H1 (cell line): ENCODE results near the gene ITPR3.

ENCODE experiments used
- BRCA1 ChIP-seq: IDR thresholded peaks from 2 replicates; pipeline ENCODE4 v1.6.1; 2012; ENCODE audit warnings: low read depth, low read length, improper control_type of control experiment
- CREB1 ChIP-seq: IDR thresholded peaks from 2 replicates; pipeline ENCODE4 v1.6.1; 2012; ENCODE audit warnings: inconsistent platforms
- EZH2 ChIP-seq: fragments of 200-600 bp; sonication (generic); IDR thresholded peaks from 2 replicates; pipeline ENCODE4 v1.7.1; 2012; ENCODE audit warnings: low read depth, mild to moderate bottlenecking, moderate library complexity, low read length, inconsistent platforms; ENCODE audit not compliant: severe bottlenecking
- GABPA ChIP-seq: IDR thresholded peaks from 2 replicates; pipeline ENCODE4 v1.6.1; 2011; ENCODE audit warnings: mild to moderate bottlenecking, low read length, moderate library complexity, borderline replicate concordance; ENCODE audit not compliant: insufficient read depth
- HDAC2 ChIP-seq, 2 experiments: fragments of 300-600 bp in 1 of 2; sonication (generic) in 1 of 2; IDR thresholded peaks; 2 replicates each; pipeline ENCODE4 v1.6.1; 2011 to 2012; ENCODE audit warnings: low read depth in 2 of 2, low read length in 2 of 2, mild to moderate bottlenecking in 2 of 2, moderate library complexity in 2 of 2, borderline replicate concordance in 1 of 2, inconsistent platforms in 1 of 2
- MAFK ChIP-seq: IDR thresholded peaks from 2 replicates; pipeline ENCODE4 v1.6.1; 2012; ENCODE audit warnings: low read depth, mild to moderate bottlenecking, improper control_type of control experiment, low read length
- POLR2A ChIP-seq, 2 experiments: IDR thresholded peaks; 1 replicate in 1 of 2; 2 replicates in 1 of 2; pipeline ENCODE4 v1.6.1; 2011; ENCODE audit warnings: low read depth in 2 of 2, low read length in 2 of 2, mild to moderate bottlenecking in 2 of 2; ENCODE audit errors: control extremely low read depth in 1 of 2
- POLR2AphosphoS5 ChIP-seq: IDR thresholded peaks from 2 replicates; pipeline ENCODE4 v1.6.1; 2011; ENCODE audit warnings: low read depth, low read length
- RXRA ChIP-seq: IDR thresholded peaks from 2 replicates; pipeline ENCODE4 v1.6.1; 2011; ENCODE audit warnings: low read depth, mild to moderate bottlenecking, low read length, moderate library complexity; ENCODE audit not compliant: insufficient read depth
- SP1 ChIP-seq: IDR thresholded peaks from 2 replicates; pipeline ENCODE4 v1.6.1; 2011; ENCODE audit warnings: low read depth, low read length
- SRF ChIP-seq: IDR thresholded peaks from 2 replicates; pipeline ENCODE4 v1.6.1; 2011; ENCODE audit warnings: mild to moderate bottlenecking, low read depth, low read length, moderate library complexity
- TAF7 ChIP-seq: optimal IDR thresholded peaks from 2 replicates; pipeline ENCODE3; 2011; ENCODE audit warnings: low read depth, mild to moderate bottlenecking, inconsistent platforms, low read length, moderate library complexity, borderline replicate concordance
- TEAD4 ChIP-seq: IDR thresholded peaks from 2 replicates; pipeline ENCODE4 v1.6.1; 2012; ENCODE audit warnings: low read depth, low read length, inconsistent platforms, mixed read lengths
- TF ChIP-seq, protein P1 (sequence below), 3 experiments: IDR thresholded peaks; 1 replicate in 2 of 3; 2 replicates in 1 of 3; pipeline versions ENCODE4 v1.5.1 to v1.6.1; 2011; ENCODE audit warnings: low read length in 3 of 3, mild to moderate bottlenecking in 3 of 3, inconsistent platforms in 2 of 3, low read depth in 1 of 3, moderate library complexity in 1 of 3; ENCODE audit not compliant: insufficient read depth in 1 of 3; ENCODE audit errors: control extremely low read depth in 1 of 3

DNA sequence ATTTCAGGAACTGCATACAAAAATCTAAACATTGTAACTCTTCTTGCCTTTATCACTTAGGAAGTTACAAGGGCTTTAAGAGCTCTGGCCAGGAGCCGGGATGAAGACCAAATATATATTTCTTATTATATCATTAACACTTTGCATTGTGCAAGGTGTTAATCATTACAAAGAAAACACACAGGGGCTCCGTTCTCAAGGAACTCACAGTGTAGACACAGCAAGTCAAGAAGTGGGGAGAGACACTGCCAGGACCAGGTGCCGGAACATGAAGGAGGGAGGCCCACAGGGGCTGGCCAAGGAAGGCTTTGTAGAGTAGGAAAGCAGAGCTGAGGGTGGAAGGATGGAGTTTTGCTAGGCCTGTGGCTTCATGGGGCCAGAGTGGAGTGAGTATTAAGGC, 17.4 kb downstream of the ITPR3 start:
- TF ChIP-seq POLR2A (IDR thresholded peaks at IDR 0.05; ENCODE audit: control extremely low read depth in 1 of 2, low read depth in 2 of 2, low read length in 2 of 2) = no peak
- no peak for TF ChIP-seq RXRA
- TF ChIP-seq, protein P1, sequence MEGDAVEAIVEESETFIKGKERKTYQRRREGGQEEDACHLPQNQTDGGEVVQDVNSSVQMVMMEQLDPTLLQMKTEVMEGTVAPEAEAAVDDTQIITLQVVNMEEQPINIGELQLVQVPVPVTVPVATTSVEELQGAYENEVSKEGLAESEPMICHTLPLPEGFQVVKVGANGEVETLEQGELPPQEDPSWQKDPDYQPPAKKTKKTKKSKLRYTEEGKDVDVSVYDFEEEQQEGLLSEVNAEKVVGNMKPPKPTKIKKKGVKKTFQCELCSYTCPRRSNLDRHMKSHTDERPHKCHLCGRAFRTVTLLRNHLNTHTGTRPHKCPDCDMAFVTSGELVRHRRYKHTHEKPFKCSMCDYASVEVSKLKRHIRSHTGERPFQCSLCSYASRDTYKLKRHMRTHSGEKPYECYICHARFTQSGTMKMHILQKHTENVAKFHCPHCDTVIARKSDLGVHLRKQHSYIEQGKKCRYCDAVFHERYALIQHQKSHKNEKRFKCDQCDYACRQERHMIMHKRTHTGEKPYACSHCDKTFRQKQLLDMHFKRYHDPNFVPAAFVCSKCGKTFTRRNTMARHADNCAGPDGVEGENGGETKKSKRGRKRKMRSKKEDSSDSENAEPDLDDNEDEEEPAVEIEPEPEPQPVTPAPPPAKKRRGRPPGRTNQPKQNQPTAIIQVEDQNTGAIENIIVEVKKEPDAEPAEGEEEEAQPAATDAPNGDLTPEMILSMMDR (IDR thresholded peaks at IDR 0.05; ENCODE audit: control extremely low read depth in 1 of 3, insufficient read depth in 1 of 3, low read depth in 1 of 3, low read length in 3 of 3) = no peak
- TF ChIP-seq POLR2AphosphoS5 = no peak
- no peak for TF ChIP-seq TEAD4
- TF ChIP-seq GABPA = no peak
- no peak for TF ChIP-seq CREB1
- no peak for TF ChIP-seq TAF7
- no peak for TF ChIP-seq SRF
- TF ChIP-seq SP1 = no peak
- TF ChIP-seq BRCA1 = no peak
- no peak for TF ChIP-seq MAFK
- no peak for TF ChIP-seq EZH2
- no peak for TF ChIP-seq HDAC2 (IDR thresholded peaks at IDR 0.05; ENCODE audit: borderline replicate concordance in 1 of 2, low read depth in 2 of 2, low read length in 2 of 2)
